ENCODE results near the gene FGGY.

Gene FGGY

DNA sequence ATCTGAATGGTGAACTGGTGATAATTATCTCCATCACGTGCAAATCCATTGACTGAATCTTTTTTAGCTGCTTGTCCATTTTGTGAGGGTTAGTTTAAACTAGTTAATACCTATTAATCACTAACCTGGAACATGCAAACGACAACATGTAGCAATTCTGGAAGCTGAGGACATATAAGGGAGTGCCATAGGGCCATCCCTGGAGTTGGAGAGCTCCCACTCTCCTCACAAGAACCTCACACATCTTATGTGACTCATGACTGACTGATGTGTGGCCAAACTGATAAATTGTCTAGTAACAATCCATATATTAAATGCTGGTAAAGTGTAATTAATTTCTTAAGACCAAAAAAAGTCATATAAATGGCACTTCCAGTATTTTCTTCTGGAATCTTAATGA is 454.9 kb downstream of the FGGY start:
- DNase-seq, result no peak

DNA sequence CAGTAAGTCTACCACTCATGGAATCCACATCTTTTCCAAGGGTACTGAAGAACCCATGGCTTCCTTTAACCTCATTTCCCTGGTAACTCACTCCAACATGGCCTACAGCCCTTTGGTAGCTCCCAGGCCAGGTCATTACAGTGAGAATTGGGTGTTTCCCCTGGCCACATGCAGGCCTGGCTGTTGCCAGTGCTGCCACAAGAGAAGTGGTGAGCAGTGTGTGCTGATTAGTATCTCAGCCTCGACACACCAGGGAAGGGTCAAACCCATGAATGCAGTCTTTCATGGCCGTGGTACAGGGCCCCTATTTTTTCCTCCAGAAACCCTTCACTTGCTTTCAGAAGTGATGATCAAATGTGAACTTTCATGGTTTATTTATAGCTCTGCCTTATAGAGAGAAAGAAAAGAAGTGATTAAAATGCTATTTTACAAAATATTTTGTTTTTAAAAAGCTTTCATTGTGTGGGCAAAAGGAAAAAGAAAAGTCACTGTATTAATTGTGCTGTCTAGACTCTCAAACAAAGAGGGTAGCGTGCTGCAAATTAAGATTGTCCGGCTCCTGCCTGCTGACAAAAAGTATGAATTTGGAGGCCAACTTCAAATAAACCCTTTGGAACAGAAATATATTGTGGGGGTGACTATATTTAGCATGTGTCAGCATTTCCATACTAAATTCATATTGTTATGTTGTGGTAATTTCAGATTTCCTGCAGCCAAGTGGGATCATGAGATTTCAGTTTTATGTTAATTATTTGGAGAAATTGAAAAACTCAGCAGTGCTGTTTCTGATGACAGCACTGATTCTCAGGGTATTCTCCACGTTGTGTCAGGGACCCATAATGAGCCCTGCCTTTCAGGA is 455.9 kb downstream of the FGGY start:
- no peak for DNase-seq

- no peak for DNase-seq
Observed at GRCh38 chr1:59755069-59755685, 458.3 kb downstream of the FGGY start.

DNA sequence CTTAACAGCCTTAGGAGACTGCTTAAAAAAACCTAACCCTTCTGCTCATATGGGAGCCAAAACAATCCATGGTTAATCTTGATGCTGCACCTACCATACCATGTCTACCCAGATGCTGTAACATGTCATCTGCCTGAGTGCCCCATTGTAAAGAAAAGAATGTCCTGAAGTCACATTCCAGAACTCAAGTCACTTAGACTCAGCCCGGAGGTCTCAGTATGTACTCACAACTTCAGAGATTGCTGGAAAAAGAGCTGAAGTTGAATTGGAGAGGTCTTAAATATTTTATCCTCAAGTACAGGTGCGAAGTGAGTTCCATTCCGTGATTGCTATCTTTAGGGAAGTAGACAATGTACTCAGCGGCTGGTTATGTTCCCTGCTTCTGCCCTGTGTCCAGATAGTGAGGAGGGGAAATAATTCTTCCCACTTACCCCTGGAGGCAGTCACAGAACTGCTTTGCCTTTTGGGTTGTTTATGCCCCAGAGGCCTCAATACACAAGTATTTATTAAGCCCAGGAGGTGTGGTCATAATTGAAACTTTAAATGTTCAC is 460.4 kb downstream of the FGGY start:
- DNase-seq, result no peak

- peak; percentile 68 for DNase-seq
Observed at GRCh38 chr1:59759156-59759925, 462.4 kb downstream of the FGGY start.

GRCh38 chr1:59761443-59761842 is 464.5 kb downstream of the FGGY start:
- no peak for DNase-seq

- DNase-seq, result no peak
Observed at GRCh38 chr1:59763418-59763817, 466.5 kb downstream of the FGGY start.

- no peak for DNase-seq
Observed at GRCh38 chr1:59765011-59765730, 468.3 kb downstream of the FGGY start.

GRCh38 chr1:59766227-59766855 is 469.4 kb downstream of the FGGY start:
- DNase-seq, result no peak

- DNase-seq, result no peak
Observed at GRCh38 chr1:59767119-59767518, 470.2 kb downstream of the FGGY start.

DNA sequence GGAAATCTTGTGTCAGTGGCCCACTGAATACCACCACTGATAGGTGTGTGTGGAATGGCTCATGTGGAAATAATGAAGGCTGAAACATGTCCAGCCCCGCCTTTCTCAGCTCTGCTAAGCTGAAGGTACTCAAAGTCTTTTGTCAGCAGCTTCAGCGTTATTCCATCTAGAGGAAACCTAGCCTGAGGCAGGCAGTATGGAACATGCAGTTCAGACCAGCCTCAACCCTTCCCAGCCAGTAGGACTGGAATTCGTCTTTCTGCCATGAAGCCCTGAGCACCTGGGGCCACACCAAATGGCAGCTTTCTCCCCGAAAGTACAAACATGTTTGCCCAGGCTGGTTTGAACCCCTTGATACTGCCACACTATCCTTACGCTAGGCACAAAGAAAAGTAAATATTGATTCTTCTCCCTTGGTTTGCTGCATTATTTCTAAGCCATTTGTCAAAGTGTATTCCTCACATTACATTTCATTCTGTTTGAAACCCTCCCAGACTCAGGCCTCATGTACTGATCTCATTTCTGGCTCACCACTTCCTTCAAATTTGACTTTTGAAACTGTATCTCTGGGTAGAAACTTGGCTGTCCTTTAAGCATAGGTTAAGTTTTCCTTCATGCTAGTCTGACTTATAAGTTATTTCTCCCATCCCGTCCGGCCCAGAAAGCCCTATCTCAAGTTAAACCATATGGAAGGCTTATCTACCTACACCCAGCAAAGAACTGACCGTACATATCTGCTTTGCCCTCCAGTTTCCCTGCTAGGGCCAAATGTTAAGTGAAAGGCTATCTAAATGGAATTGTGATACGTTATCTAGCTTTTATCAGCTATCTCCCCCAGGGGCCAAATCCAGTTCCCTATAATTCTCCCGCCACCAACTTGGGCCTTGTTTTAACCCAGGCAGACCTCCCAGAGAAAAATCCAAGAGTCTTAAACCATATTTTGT is 472.2 kb downstream of the FGGY start:
- DNase-seq, result no peak

GRCh38 chr1:59769736-59770095 is 472.8 kb downstream of the FGGY start:
- no peak for DNase-seq

DNA sequence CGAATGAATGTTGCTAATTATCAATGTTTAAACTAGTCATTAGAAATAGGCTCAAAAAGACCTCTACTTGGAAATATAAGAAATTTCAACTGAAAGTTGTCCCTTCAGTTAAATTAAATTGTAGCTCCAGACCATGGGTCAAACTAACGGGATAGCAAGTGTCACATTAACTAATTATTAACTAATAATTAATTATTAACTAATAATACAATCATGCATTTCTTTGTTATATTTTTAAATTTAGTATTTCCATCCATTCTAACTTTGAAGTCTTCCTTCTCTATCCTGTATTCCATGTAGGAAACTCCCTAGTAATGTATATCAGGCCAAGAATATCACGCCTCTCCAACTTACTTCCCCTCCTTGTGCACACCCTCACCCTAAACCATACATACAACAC is 474.5 kb downstream of the FGGY start:
- DNase-seq, result no peak

GRCh38 chr1:59775480-59775879 is 478.6 kb downstream of the FGGY start:
- no peak for DNase-seq

DNA sequence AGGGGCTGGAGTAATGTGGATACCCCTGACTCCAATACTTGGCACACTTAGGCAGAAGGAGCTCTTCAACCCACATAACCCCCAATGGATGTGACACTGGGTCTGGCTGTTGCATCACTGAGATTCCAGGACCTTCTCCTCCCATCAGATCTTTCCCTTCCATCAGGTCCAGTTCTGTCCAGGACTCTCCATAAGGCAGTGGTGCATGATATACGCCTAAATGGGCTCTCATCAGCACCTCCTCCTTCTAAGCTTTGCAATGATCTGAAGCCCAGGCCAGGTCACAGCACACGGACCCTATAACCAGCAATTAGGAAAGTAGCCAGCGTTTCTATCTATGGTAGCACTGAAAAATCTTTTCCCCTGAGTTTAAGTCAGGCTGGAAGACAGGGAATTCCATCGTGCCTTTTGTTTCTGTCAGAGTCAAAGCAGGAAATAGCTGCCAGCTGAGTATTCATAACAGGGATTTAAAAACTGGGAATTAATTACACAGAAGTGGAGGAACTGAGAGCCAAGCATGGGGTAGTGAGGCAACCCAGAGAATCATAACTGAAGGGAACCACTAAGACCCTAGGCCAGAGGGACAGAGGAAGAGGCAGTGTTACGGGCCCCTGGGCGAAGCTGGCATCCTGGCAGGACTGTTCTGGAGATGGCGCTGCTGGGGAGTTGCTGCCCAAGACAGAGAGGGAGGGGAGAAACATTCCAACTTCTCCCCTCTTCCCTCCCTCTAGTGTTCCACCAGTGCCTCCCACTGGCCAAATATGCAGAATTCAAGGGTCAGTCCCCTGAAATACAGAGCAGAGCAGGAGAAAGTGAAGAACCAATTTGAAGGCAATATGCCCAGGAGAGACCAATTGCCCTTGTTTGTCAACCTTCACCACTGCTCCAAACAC is 480.3 kb downstream of the FGGY start:
- DNase-seq, result no peak

DNA sequence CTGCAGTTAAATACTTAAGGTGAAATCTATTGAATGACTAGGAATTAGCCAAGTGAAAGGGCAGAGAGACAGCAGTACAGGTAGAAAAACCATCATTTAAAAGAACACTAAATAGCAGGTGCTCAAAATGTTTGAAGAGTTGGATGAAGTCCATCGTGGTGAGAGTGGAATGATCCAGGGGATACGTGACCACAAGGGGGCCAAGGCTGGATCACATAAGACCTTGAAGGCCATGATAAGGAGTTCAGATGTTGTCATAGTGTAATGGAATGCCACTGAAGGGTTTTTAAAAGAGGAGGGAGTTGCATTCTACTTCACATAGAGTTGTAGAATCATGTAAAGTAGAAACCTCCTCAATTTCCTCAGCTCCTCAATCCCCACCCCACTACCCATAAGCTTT is 483.1 kb downstream of the FGGY start:
- DNase-seq, result no peak

- no peak for DNase-seq
Observed at GRCh38 chr1:59788825-59789224, 491.9 kb downstream of the FGGY start.

- DNase-seq, result no peak
Observed at GRCh38 chr1:59798600-59798999, 501.7 kb downstream of the FGGY start.

- DNase-seq, result no peak
Observed at GRCh38 chr1:59803458-59804038, 506.7 kb downstream of the FGGY start.

- no peak for DNase-seq
Observed at GRCh38 chr1:59804301-59804700, 507.4 kb downstream of the FGGY start.

All from CD4-positive, alpha-beta T cell treated with Interleukin-6 for 4 hours (primary cell).